Bronchial epithelial cell (primary cell): ENCODE measurements around the gene PARL. TPM values are rescaled to one million over a fixed set of nuclear protein-coding genes. Genes with fewer than 3 reads are reported as not detected.

Experiments
- DNase-seq: peaks from one replicate; pipeline ENCODE4 v3.0.0-alpha.2; 2010; ENCODE audit warnings: low read depth
- FAIRE-seq: peaks from 2 replicates; lab custom pipeline; 2011; peaks lifted over from hg19 to GRCh38; lab: Jason Lieb, UNC
- H3K27me3 ChIP-seq: 2 replicates; pipeline ENCODE4 v1.5.1; 2011; ENCODE audit warnings: low read length; ENCODE audit not compliant: control insufficient read depth, insufficient read depth
- H3K36me3 ChIP-seq: 2 replicates; pipeline ENCODE4 v1.5.1; 2011; ENCODE audit warnings: low read length; ENCODE audit not compliant: control insufficient read depth, insufficient read depth
- H3K4me3 ChIP-seq: 2 replicates; pipeline ENCODE4 v1.5.1; 2011; ENCODE audit warnings: mild to moderate bottlenecking, low read depth, low read length, control low read depth
- CTCF ChIP-seq: IDR thresholded peaks from 2 replicates; pipeline ENCODE4 v1.5.1; 2011; ENCODE audit warnings: mild to moderate bottlenecking, moderate library complexity, low read length, control low read depth, inconsistent platforms; ENCODE audit not compliant: insufficient read depth, severe bottlenecking
- total RNA-seq: library from RNA; depleted of rRNA; stranded (reverse); fragments of >200 nt; gene quantifications from 2 replicates; pipeline ENCODE4 v1.2.1, GENCODE V29; 2014

Gene PARL
- total RNA-seq: 68.0 and 75.6 TPM in 2 replicates

- H3K4me3 ChIP-seq: peak within 1 kb of the TSS; percentile 86
- FAIRE-seq: no peak
- peaks cover 1% of the 10 kb centered on the region for H3K36me3 ChIP-seq
- TF ChIP-seq CTCF: peak; percentile 99
- H3K27me3 ChIP-seq: no peaks in the 10 kb centered on the region
- peak; percentile 79 for DNase-seq
Observed at GRCh38 chr3:183884427-183885296, at the start of gene PARL. PARL (minus strand) TSS chr3:183884880; CDS start chr3:183884846, 34 bp downstream.

GRCh38 chr3:183933160-183933559 lies 48.5 kb upstream of the PARL start:
- TF ChIP-seq CTCF: no peak
- no peak for DNase-seq
- no peaks in the 10 kb centered on the region for H3K27me3 ChIP-seq
- H3K36me3 ChIP-seq: peaks cover 13% of the 10 kb centered on the region
- FAIRE-seq: no peak
- no peak overlapping the region for H3K4me3 ChIP-seq

- no peak overlapping the region for H3K4me3 ChIP-seq
- H3K36me3 ChIP-seq: peaks cover 10% of the 10 kb centered on the region
- DNase-seq: no peak
- no peaks in the 10 kb centered on the region for H3K27me3 ChIP-seq
- FAIRE-seq: no peak
- TF ChIP-seq CTCF: no peak
Observed at GRCh38 chr3:183931881-183932280, 47.2 kb upstream of the PARL start.

- DNase-seq (no peak), FAIRE-seq (no peak)
- Histone ChIP-seq H3K36me3 (peaks cover 9% of the 10 kb centered on the region), H3K27me3 (no peaks in the 10 kb centered on the region), H3K4me3 (no peak overlapping the region)
- TF ChIP-seq CTCF: no peak
Observed at GRCh38 chr3:183930086-183930485, 45.4 kb upstream of the PARL start.

DNA sequence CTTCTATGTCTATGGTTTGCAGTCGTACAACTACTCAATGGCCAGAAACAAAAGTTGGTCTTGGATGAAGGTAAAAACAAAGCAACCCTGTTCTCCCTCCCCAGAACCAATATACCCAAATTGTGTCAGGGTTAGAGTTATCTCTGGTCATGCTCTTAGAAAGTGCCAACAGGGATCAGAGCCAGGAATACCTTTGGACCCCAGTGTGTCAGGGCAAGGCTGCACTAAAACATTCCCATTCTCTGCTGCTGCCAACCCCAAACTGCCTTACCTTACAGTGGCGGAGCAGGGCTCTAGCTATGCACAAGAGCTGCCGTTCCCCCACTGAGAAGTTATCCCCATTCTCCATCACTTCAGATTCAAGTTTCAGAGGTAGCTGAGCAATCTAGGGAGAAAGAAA lies 42.4 kb upstream of the PARL start:
- H3K27me3 ChIP-seq: no peaks in the 10 kb centered on the region
- no peak for DNase-seq
- TF ChIP-seq CTCF: no peak

More for the DNA sequence above, 42.4 kb upstream of the PARL start:
- Histone ChIP-seq H3K4me3 (no peak overlapping the region), H3K36me3 (peaks cover 12% of the 10 kb centered on the region)
- no peak for FAIRE-seq
